ENCODE measurements around the gene ADISSP. TPM values are rescaled to one million over a fixed set of nuclear protein-coding genes. Genes with fewer than 3 reads are reported as not detected.

The ADISSP gene
- total and polyA plus RNA-seq, 9 of the 15 experiments (the other 6 are each of a cell fraction or from before 2014, with no cell fraction given): 1.4 to 70.6 (median 23.4) TPM

DNA sequence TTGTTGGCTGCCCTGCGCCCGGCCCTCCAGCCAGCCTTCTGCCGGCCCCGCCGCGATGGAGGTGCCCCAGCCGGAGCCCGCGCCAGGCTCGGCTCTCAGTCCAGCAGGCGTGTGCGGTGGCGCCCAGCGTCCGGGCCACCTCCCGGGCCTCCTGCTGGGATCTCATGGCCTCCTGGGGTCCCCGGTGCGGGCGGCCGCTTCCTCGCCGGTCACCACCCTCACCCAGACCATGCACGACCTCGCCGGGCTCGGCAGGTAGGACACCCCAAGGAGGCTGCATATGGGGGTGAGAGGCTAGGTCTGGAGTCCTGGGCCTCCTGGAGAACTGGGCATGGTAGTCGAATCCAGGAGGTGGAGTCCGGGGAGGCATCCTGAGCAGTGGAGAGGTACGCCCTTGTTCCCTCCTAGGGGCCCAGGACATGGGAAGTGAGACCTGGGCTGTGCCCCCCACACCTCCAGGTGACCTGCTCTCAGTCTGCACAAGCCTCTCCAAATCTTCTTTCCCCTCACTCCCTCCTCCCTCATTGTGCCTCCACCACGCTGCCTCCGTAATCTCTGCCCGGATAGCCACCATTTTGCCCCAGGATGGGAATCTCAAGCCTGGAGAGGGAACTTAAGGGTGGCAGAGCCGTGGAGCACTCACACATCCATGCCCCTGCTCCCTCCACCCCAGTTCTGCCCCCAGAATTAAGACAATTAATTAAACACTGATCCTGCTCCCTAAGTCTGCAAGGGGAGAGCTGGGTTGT lies 29.1 kb upstream of the ADISSP start:
- H2AFZ ChIP-seq (ENCODE audit: low read depth, low read length): peak overlapping the region; percentile 51; the same call in 1 of the 2 replicates
- no peaks in the 10 kb centered on the region for H3K27me3 ChIP-seq (ENCODE audit: control insufficient read depth in 2 of 2, insufficient read depth in 2 of 2, low read length in 2 of 2)
- H4K20me1 ChIP-seq (replicated peaks; ENCODE audit: control insufficient read depth, insufficient read depth, low read length): no peaks in the 10 kb centered on the region
- ATAC-seq (peak; percentile 49), DNase-seq (ENCODE audit: extremely low read depth in 1 of 4, low spot score in 3 of 4) (no peak), FAIRE-seq (no peak)
- no TSS peak for BruUV-seq (replicated peaks)
- in situ Hi-C loops (cut with MboI) (no loop called here), intact Hi-C loops (cut with micrococcal nuclease) (no loop called here)
- H3K36me3 ChIP-seq (ENCODE audit: control insufficient read depth, insufficient read depth, low read length): peaks cover 27% of the 10 kb centered on the region; the same call in 2 of the 3 replicates
- peak overlapping the region; percentile 80 for H3K4me2 ChIP-seq (ENCODE audit: insufficient read depth, low read length)
- H3K79me2 ChIP-seq (ENCODE audit: control insufficient read depth, insufficient read depth, low read length): peaks cover 12% of the 10 kb centered on the region; the same call in 2 of the 3 replicates
- ChIA-PET POLR2A (interaction anchor here (0.6 kb wide), 1 partner anchor 13 kb away, joined by 3 read pairs; no protein-coding TSS in a partner anchor), CTCF (ENCODE audit: low intra/inter-chr PET ratio) (no interaction called here)
- peaks cover 14 to 40% of the 10 kb centered on the region in 2 experiments; a peak in 4 of 5 replicates for H3K4me1 ChIP-seq (replicated peaks in 1 of 2; ENCODE audit: control insufficient read depth in 2 of 2, insufficient read depth in 2 of 2, low read length in 2 of 2)
- no peaks in the 10 kb centered on the region for H3K9me3 ChIP-seq (replicated peaks; ENCODE audit: control insufficient read depth, insufficient read depth, low read depth, low read length)
- WGBS (ENCODE audit: insufficient coverage, low coverage, missing lambda C conversion rate): 4% methylated on average over 26 of the region's 33 CpGs
- H3K4me3 ChIP-seq: peak overlapping the region; percentile 55
- no peaks in the 10 kb centered on the region for H3K9me1 ChIP-seq (ENCODE audit: control insufficient read depth, insufficient read depth, low read length)
- H3K9ac ChIP-seq (ENCODE audit: insufficient read depth in 1 of 2, low read depth in 2 of 2, low read length in 2 of 2): peak overlapping the region; percentile 61 to 93
- H3K27ac ChIP-seq (ENCODE audit: extremely low read depth, low read depth, low read length): peak overlapping the region; percentile 69; the same call in 2 of the 3 replicates
- TF ChIP-seq ZNF740 (CRISPR knock-in tag; IDR thresholded peaks at IDR 0.05): peak; percentile 33; the same call in 1 of the 2 replicates
- TF ChIP-seq ZNF740 (tag; IDR thresholded peaks at IDR 0.05): no peak
- no peak for TF ChIP-seq HMBOX1 (IDR thresholded peaks at IDR 0.05)
- no peak for TF ChIP-seq HINFP (tag; conservative IDR thresholded peaks at IDR 0.05; ENCODE audit: low read depth)
- TF ChIP-seq YY1 (IDR thresholded peaks at IDR 0.05; ENCODE audit: borderline replicate concordance in 1 of 3, control insufficient read depth in 1 of 3, extremely low read depth in 1 of 3, insufficient read depth in 3 of 3, insufficient read length in 1 of 3, insufficient replicate concordance in 2 of 3, low read depth in 1 of 3, low read length in 2 of 3): peak in 1 of 3 experiments; percentile 18
- TF ChIP-seq KAT8 (IDR thresholded peaks at IDR 0.05; ENCODE audit: low read depth): no peak
- TF ChIP-seq MLLT1 (IDR thresholded peaks at IDR 0.05): no peak
- TF ChIP-seq GMEB1 (CRISPR knock-in tag; IDR thresholded peaks at IDR 0.05): no peak
- no peak for TF ChIP-seq IFI16 (CRISPR knock-in tag; IDR thresholded peaks at IDR 0.05)
- TF ChIP-seq CEBPB (tag; IDR thresholded peaks at IDR 0.05): no peak
- TF ChIP-seq SOX6 (IDR thresholded peaks at IDR 0.05): no peak
- no peak for TF ChIP-seq ZNF57 (CRISPR knock-in tag; IDR thresholded peaks at IDR 0.05)

Measured in K562 (cell line).